ENCODE data around the gene PRSS57. TPM values are rescaled to one million over a fixed set of nuclear protein-coding genes. Genes with fewer than 3 reads are reported as not detected.

PRSS57 gene
- total RNA-seq, 2 donors from 2014 or later, result not detected

GRCh38 chr19:739998-740715, 44.9 kb upstream of the PRSS57 start:
- Histone ChIP-seq H3K9ac (ENCODE audit: low read depth in 2 of 2, low read length in 2 of 2) (peak overlapping the region in 1 of 2 donors; percentile 40), H3K27ac (no peak overlapping the region), H3K4me1 (no peaks in the 10 kb centered on the region), H3K4me3 (no peak overlapping the region), H3K9me3 (no peaks in the 10 kb centered on the region), H3K36me3 (no peaks in the 10 kb centered on the region), H3K27me3 (no peaks in the 10 kb centered on the region)
- no peak for DNase-seq
- intact Hi-C loops (cut with DNase I), result no loop called here
- no peak for TF ChIP-seq CTCF (IDR thresholded peaks at IDR 0.05)

GRCh38 chr19:738509-739128, 43.4 kb upstream of the PRSS57 start:
- H3K9ac ChIP-seq (ENCODE audit: low read depth in 2 of 2, low read length in 2 of 2), result peak overlapping the region; percentile 48 to 59
- no peak for TF ChIP-seq CTCF (IDR thresholded peaks at IDR 0.05)
- peak overlapping the region; percentile 51 for H3K27ac ChIP-seq
- peak; percentile 88 for DNase-seq
- intact Hi-C loops (cut with DNase I), result no loop called here
- no peaks in the 10 kb centered on the region for H3K9me3 ChIP-seq
- H3K36me3 ChIP-seq, result no peaks in the 10 kb centered on the region
- H3K4me1 ChIP-seq, result no peaks in the 10 kb centered on the region
- no peak overlapping the region for H3K4me3 ChIP-seq
- H3K27me3 ChIP-seq, result no peaks in the 10 kb centered on the region

GRCh38 chr19:737591-738093, 42.4 kb upstream of the PRSS57 start:
- H3K9ac ChIP-seq (ENCODE audit: low read depth in 2 of 2, low read length in 2 of 2), result peak overlapping the region in 1 of 2 donors; percentile 35
- peak; percentile 70 for DNase-seq
- no peaks in the 10 kb centered on the region for H3K27me3 ChIP-seq
- no peaks in the 10 kb centered on the region for H3K4me1 ChIP-seq
- intact Hi-C loops (cut with DNase I), result no loop called here
- no peaks in the 10 kb centered on the region for H3K9me3 ChIP-seq
- H3K27ac ChIP-seq, result peak overlapping the region; percentile 51
- H3K36me3 ChIP-seq, result no peaks in the 10 kb centered on the region
- no peak overlapping the region for H3K4me3 ChIP-seq
- peak; percentile 44 for TF ChIP-seq CTCF (IDR thresholded peaks at IDR 0.05)

- H3K9ac ChIP-seq (ENCODE audit: low read depth in 2 of 2, low read length in 2 of 2), result no peak overlapping the region
- H3K4me3 ChIP-seq, result no peak overlapping the region
- no peak for TF ChIP-seq CTCF (IDR thresholded peaks at IDR 0.05)
- no peak overlapping the region for H3K27ac ChIP-seq
- DNase-seq, result no peak
- no peaks in the 10 kb centered on the region for H3K27me3 ChIP-seq
- H3K4me1 ChIP-seq, result no peaks in the 10 kb centered on the region
- H3K9me3 ChIP-seq, result no peaks in the 10 kb centered on the region
- intact Hi-C loops (cut with DNase I), result no loop called here
- no peaks in the 10 kb centered on the region for H3K36me3 ChIP-seq
Measured at GRCh38 chr19:736125-736524, 40.9 kb upstream of the PRSS57 start.

- Histone ChIP-seq H3K9ac (ENCODE audit: low read depth in 2 of 2, low read length in 2 of 2) (no peak overlapping the region), H3K4me1 (no peaks in the 10 kb centered on the region), H3K27ac (no peak overlapping the region), H3K9me3 (no peaks in the 10 kb centered on the region), H3K27me3 (no peaks in the 10 kb centered on the region), H3K36me3 (no peaks in the 10 kb centered on the region), H3K4me3 (no peak overlapping the region)
- intact Hi-C loops (cut with DNase I), result loop anchor here (5.0 kb wide), 1 partner anchor 152 kb away; no protein-coding TSS in a partner anchor
- TF ChIP-seq CTCF (IDR thresholded peaks at IDR 0.05), result no peak
- no peak for DNase-seq
Measured at GRCh38 chr19:734716-735115, 39.5 kb upstream of the PRSS57 start.

Data from colonic mucosa (tissue), 4 donors.